Tibial artery (tissue), 4 donors: ENCODE results near the gene CKS2.
"Not testable (repeated sequence)": the region's sequence is repeated elsewhere in the genome, so short reads cannot be mapped to it uniquely, and the experiment has no call there.

Experiments
- DNase-seq, 2 donors: peaks; one replicate each; pipeline ENCODE4 v3.0.0-alpha.2; 2019
- H3K27ac ChIP-seq, 2 donors: fragments of 200-600 bp; sonication (generic) in 1 of 2; 1 replicate in 1 of 2; 2 replicates in 1 of 2; pipeline ENCODE4 v1.5.1; 2018 to 2019; ENCODE audit warnings: mild to moderate bottlenecking in 1 of 2
- H3K27me3 ChIP-seq, 2 donors: fragments of 200-600 bp; sonication (generic) in 1 of 2; one replicate each; pipeline versions ENCODE4 v1.5.1 to v1.6.0; 2016 to 2019
- H3K36me3 ChIP-seq, 3 donors: fragments of 200-600 bp; sonication (generic) in 2 of 3; one replicate each; pipeline ENCODE4 v1.5.1; 2016 to 2019; ENCODE audit warnings: mild to moderate bottlenecking in 2 of 3
- H3K4me1 ChIP-seq, 4 donors: fragments of 200-600 bp; sonication (generic) in 2 of 4; 1 replicate in 3 of 4; 2 replicates in 1 of 4; pipeline ENCODE4 v1.5.1; 2016 to 2019
- H3K4me3 ChIP-seq, 2 donors: fragments of 200-600 bp; sonication (generic) in 1 of 2; 1 replicate in 1 of 2; 2 replicates in 1 of 2; pipeline ENCODE4 v1.5.1; 2018 to 2019; ENCODE audit warnings: mild to moderate bottlenecking in 2 of 2
- H3K9me3 ChIP-seq, 3 donors: fragments of 200-600 bp; sonication (generic) in 1 of 3; one replicate each; pipeline ENCODE4 v1.5.1; 2016 to 2019
- CTCF ChIP-seq, 2 experiments: fragments of 200-600 bp in 1 of 2; fragments of 450-650 bp in 1 of 2; IDR thresholded peaks; one replicate each; pipeline ENCODE4 v1.5.1; 2017 to 2019; ENCODE audit warnings: antibody characterized with exemption in 2 of 2, mild to moderate bottlenecking in 1 of 2, moderate library complexity in 1 of 2
- intact Hi-C: fragments of 100-400 bp; cut with DNase I; formaldehyde crosslinking; loops from one replicate; pipeline ENCODE4 v1.15.0; 2023; ENCODE audit warnings: low total_unique reads

Gene CKS2

DNA sequence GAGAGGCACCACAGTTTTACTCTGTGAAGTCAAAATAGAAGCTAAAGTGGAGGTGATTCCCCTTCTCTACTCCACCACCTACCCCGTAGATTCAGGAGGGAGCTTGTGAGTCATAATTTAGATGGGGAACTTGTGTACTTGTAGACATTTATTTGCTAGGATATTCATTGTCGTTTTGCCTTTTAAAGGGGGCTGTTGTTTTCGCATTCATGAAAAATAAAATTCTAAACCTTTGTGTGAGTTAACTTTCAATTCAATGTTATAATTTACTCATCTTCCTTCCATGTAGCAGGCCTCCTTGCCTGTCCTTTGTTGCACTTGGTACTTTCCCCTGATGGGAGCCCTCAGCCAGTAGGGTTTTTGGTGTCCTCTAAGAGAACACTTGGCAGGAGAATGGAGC is 29.3 kb downstream of the CKS2 start:
- intact Hi-C loops, result no loop called here
- peaks cover 57 to 98% (median 92%) of the 10 kb centered on the region in 3 donors for H3K36me3 ChIP-seq

GRCh38 chr9:89342213-89342612 is 31.2 kb downstream of the CKS2 start:
- TF ChIP-seq CTCF (IDR thresholded peaks at IDR 0.05), result no peak
- Histone ChIP-seq H3K27me3 (no peaks in the 10 kb centered on the region), H3K4me1 (no peaks in the 10 kb centered on the region), H3K27ac (no peak overlapping the region), H3K4me3 (no peak overlapping the region), H3K36me3 (peaks cover 61 to 100% (median 99%) of the 10 kb centered on the region in 3 donors), H3K9me3 (no peaks in the 10 kb centered on the region)
- DNase-seq, result no peak
- intact Hi-C loops, result no loop called here

More for the DNA sequence above, 29.3 kb downstream of the CKS2 start:
- no peak overlapping the region for H3K4me3 ChIP-seq
- no peaks in the 10 kb centered on the region for H3K27me3 ChIP-seq
- DNase-seq, result no peak
- H3K4me1 ChIP-seq, result no peaks in the 10 kb centered on the region
- no peaks in the 10 kb centered on the region for H3K9me3 ChIP-seq
- no peak for TF ChIP-seq CTCF (IDR thresholded peaks at IDR 0.05)
- H3K27ac ChIP-seq, result no peak overlapping the region

- intact Hi-C loops, result no loop called here
- H3K36me3 ChIP-seq, result peaks cover 63 to 100% (median 98%) of the 10 kb centered on the region in 3 donors
- no peak for TF ChIP-seq CTCF (IDR thresholded peaks at IDR 0.05)
Measured at GRCh38 chr9:89342948-89343347, 32.0 kb downstream of the CKS2 start.

GRCh38 chr9:89343812-89344211 is 32.8 kb downstream of the CKS2 start:
- H3K4me1 ChIP-seq, H3K27me3 ChIP-seq, intact Hi-C loops, H3K27ac ChIP-seq, DNase-seq, H3K9me3 ChIP-seq, H3K4me3 ChIP-seq: not testable (repeated sequence)
- peaks cover 68 to 100% (median 98%) of the 10 kb centered on the region in 3 donors for H3K36me3 ChIP-seq

More at GRCh38 chr9:89342948-89343347, 32.0 kb downstream of the CKS2 start:
- Histone ChIP-seq H3K9me3 (no peaks in the 10 kb centered on the region), H3K27ac (no peak overlapping the region), H3K27me3 (no peaks in the 10 kb centered on the region), H3K4me1 (no peaks in the 10 kb centered on the region), H3K4me3 (no peak overlapping the region)
- DNase-seq, result no peak

- no peak for DNase-seq
- H3K27ac ChIP-seq, result no peak overlapping the region
- no peaks in the 10 kb centered on the region for H3K27me3 ChIP-seq
- H3K9me3 ChIP-seq, result no peaks in the 10 kb centered on the region
- intact Hi-C loops, result no loop called here
- H3K36me3 ChIP-seq, result peaks cover 70 to 100% (median 98%) of the 10 kb centered on the region in 3 donors
- H3K4me3 ChIP-seq, result no peak overlapping the region
- no peak for TF ChIP-seq CTCF (IDR thresholded peaks at IDR 0.05)
- H3K4me1 ChIP-seq, result no peaks in the 10 kb centered on the region
Measured at GRCh38 chr9:89345476-89345875, 34.5 kb downstream of the CKS2 start.

GRCh38 chr9:89346696-89347095 is 35.7 kb downstream of the CKS2 start:
- no peak overlapping the region for H3K4me3 ChIP-seq
- no peaks in the 10 kb centered on the region for H3K27me3 ChIP-seq
- peaks cover 70 to 100% (median 98%) of the 10 kb centered on the region in 3 donors for H3K36me3 ChIP-seq
- TF ChIP-seq CTCF (IDR thresholded peaks at IDR 0.05), result no peak
- intact Hi-C loops, result no loop called here
- H3K27ac ChIP-seq, result no peak overlapping the region
- H3K4me1 ChIP-seq, result no peaks in the 10 kb centered on the region
- no peaks in the 10 kb centered on the region for H3K9me3 ChIP-seq
- DNase-seq, result no peak
